AG04449 (cell line): Measurements from ENCODE around the gene CRIP1.

Source experiments
- CTCF ChIA-PET: fragments of 350-600 bp; formaldehyde crosslinking; extraction: SDS; loops from one replicate; lab custom pipeline; 2021; ENCODE audit warnings: antibody characterized with exemption; lab: Yijun Ruan, JAX
- POLR2A ChIA-PET: fragments of 400-600, 350-600 bp; formaldehyde crosslinking; extraction: SDS; loops from one replicate; lab custom pipeline; 2020; ENCODE audit warnings: antibody characterized with exemption, inconsistent platforms; lab: Yijun Ruan, JAX
- DNase-seq: peaks from one replicate; pipeline ENCODE4 v3.0.0-alpha.2; 2010; ENCODE audit warnings: low read depth, low spot score
- H3K4me3 ChIP-seq: 2 replicates; pipeline ENCODE4 v1.5.1; 2011; ENCODE audit warnings: low read depth, mild to moderate bottlenecking, control low read depth, low read length
- CTCF ChIP-seq: IDR thresholded peaks from one replicate; pipeline ENCODE4 v1.5.1; 2011; ENCODE audit warnings: mild to moderate bottlenecking, moderate library complexity, low read length, control low read depth, inconsistent platforms; ENCODE audit not compliant: insufficient read depth; ENCODE audit errors: missing control alignments

Gene CRIP1

GRCh38 chr14:105467249-105467941 is 19.3 kb upstream of the CRIP1 start:
- TF ChIP-seq CTCF = no peak
- DNase-seq = no peak
- H3K4me3 ChIP-seq = no peak overlapping the region
- POLR2A ChIA-PET = no interaction called here
- CTCF ChIA-PET = interaction anchor here (1.5 to 2.6 kb wide), 2 partner anchors 14 to 61 kb away, joined by 6 to 15 read pairs; no protein-coding TSS in a partner anchor

GRCh38 chr14:105467942-105468471 is 18.7 kb upstream of the CRIP1 start:
- no peak for DNase-seq
- TF ChIP-seq CTCF = no peak
- ChIA-PET POLR2A (no interaction called here), CTCF (interaction anchor here (1.5 to 2.6 kb wide), 2 partner anchors 13 to 61 kb away, joined by 6 to 15 read pairs; no protein-coding TSS in a partner anchor)
- H3K4me3 ChIP-seq = no peak overlapping the region

GRCh38 chr14:105468621-105469241 is 18.0 kb upstream of the CRIP1 start:
- no peak for DNase-seq
- H3K4me3 ChIP-seq = no peak overlapping the region
- ChIA-PET POLR2A (no interaction called here), CTCF (interaction anchor here (0.9 to 4.1 kb wide), 5 partner anchors 13 to 60 kb away, joined by 3 to 40 read pairs (median 6); no protein-coding TSS in a partner anchor)
- no peak for TF ChIP-seq CTCF

DNA sequence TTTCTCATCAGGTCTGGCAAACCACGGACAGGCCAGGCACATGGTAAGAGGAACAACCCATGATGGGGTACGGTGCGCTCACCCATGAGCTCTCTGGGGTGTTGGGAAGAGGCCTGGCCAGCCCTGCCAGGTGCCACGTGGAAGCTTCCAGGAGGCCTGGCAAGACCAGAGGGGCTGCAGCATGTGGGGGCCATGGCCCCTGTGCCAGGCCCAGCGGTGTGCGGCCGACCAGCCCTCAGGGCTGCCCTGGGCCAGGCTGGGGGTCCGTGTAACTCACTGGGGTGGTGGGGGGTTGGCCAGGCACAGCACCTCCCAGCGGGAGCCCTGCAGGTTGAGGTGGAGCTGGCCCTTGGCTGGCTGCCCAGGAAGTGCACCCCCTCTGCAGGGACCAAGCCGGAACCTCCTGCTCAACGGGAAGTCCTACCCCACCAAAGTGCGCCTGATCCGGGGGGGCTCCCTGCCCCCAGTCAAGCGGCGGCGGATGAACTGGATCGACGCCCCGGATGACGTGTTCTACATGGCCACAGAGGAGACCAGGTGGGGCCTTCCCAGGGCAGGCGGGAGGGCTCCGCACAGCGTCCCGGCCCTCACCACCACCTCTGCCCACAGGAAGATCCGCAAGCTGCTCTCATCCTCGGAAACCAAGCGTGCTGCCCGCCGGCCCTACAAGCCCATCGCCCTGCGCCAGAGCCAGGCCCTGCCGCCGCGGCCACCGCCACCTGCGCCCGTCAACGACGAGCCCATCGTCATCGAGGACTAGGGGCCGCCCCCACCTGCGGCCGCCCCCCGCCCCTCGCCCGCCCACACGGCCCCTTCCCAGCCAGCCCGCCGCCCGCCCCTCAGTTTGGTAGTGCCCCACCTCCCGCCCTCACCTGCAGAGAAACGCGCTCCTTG is 17.0 kb upstream of the CRIP1 start:
- TF ChIP-seq CTCF = no peak
- ChIA-PET POLR2A (no interaction called here), CTCF (interaction anchor here (0.9 to 4.1 kb wide), 4 partner anchors 12 to 54 kb away, joined by 3 to 40 read pairs (median 6); no protein-coding TSS in a partner anchor)
- DNase-seq = no peak
- no peak overlapping the region for H3K4me3 ChIP-seq

DNA sequence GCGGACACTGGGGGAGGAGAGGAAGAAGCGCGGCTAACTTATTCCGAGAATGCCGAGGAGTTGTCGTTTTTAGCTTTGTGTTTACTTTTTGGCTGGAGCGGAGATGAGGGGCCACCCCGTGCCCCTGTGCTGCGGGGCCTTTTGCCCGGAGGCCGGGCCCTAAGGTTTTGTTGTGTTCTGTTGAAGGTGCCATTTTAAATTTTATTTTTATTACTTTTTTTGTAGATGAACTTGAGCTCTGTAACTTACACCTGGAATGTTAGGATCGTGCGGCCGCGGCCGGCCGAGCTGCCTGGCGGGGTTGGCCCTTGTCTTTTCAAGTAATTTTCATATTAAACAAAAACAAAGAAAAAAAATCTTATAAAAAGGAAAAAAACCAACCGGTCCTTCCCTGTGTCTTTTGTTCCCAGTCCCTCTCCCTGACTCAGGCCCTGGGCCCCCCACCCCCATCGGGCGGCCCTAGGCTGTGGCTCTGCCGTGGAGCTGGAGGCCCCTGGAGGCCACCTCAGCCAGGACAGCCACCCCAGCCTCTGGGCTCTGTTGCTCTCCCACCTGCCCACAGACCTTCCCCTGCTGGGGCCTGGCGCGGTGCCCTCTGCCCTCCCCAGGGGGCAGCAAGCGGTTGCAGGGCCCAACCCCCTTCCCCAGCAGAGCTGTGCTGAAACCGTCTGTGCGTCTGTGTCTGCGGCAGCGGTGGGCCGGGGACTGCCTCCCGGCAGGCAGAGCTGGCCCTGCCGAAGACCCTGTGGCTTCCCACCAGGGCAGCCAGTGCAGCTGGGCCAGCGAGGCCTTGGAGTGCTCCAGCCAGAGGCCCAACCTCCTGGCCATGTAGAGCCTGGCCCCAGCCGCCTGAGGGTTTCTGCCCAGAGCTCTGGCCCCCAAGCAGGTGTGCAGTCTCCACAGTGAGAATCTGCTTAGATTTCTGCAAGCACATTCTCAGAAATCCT is 16.1 kb upstream of the CRIP1 start:
- no peak overlapping the region for H3K4me3 ChIP-seq
- DNase-seq = no peak
- ChIA-PET POLR2A (no interaction called here), CTCF (interaction anchor here (1.4 to 4.1 kb wide), 2 partner anchors 11 to 19 kb away, joined by 6 to 40 read pairs; no protein-coding TSS in a partner anchor)
- no peak for TF ChIP-seq CTCF
